HepG2 (cell line): Measurements from ENCODE around the gene CADM2. TPM values are rescaled to one million over a fixed set of nuclear protein-coding genes. Genes with fewer than 3 reads are reported as not detected.

Source experiments
- ATAC-seq: fragments of 200-7000 bp; cut with Tn5 transposase; 3 replicates; pipeline ENCODE4 v1.9.1; 2020; ENCODE audit warnings: mild to moderate bottlenecking, moderate library complexity
- BruUV-seq: library from RNA; stranded (reverse); fragments of 400-500 nt; replicated peaks from 2 replicates; lab custom pipeline; 2021; lab: Mats Ljungman, UMichigan
- CTCF ChIA-PET: fragments of 300-600 bp; formaldehyde crosslinking; extraction: SDS; loops from one replicate; lab custom pipeline; 2021; ENCODE audit warnings: low total read pairs, inconsistent platforms, low intra/inter-chr PET ratio; lab: Yijun Ruan, JAX
- POLR2A ChIA-PET: fragments of 350-600 bp; sonication (Branson Sonifier 250); formaldehyde crosslinking; loops from one replicate; lab custom pipeline; 2020; ENCODE audit warnings: antibody characterized with exemption, inconsistent platforms; lab: Yijun Ruan, JAX
- DNase-seq: peaks from one replicate; pipeline ENCODE4 v3.0.0-alpha.2; 2015; ENCODE audit warnings: low spot score
- FAIRE-seq: peaks from 3 replicates; lab custom pipeline; 2011; peaks lifted over from hg19 to GRCh38; lab: Jason Lieb, UNC
- H2AFZ ChIP-seq: one replicate; pipeline ENCODE4 v1.6.1; 2011; ENCODE audit warnings: low read length, inconsistent platforms
- H3K27ac ChIP-seq: fragments of 300-600 bp; 3 replicates; pipeline ENCODE4 v1.8.0; 2011; ENCODE audit warnings: mixed run types, mild to moderate bottlenecking, mixed read lengths, low read length, inconsistent platforms; ENCODE audit not compliant: insufficient read depth; ENCODE audit errors: extremely low read length
- H3K27me3 ChIP-seq, 2 experiments: fragments of 200-600 bp in 1 of 2; 2 replicates in 1 of 2; 3 replicates in 1 of 2; pipeline versions ENCODE4 v1.6.0 to v1.8.0; 2011; ENCODE audit warnings: low read length in 2 of 2, mild to moderate bottlenecking in 2 of 2, moderate library complexity in 2 of 2, inconsistent platforms in 1 of 2; ENCODE audit not compliant: insufficient read depth in 2 of 2, control insufficient read depth in 1 of 2
- H3K36me3 ChIP-seq, 2 experiments: fragments of 200-600 bp in 1 of 2; replicated peaks in 1 of 2; 2 replicates in 1 of 2; 3 replicates in 1 of 2; pipeline versions ENCODE4 v1.5.1 to v1.8.0; 2011; ENCODE audit warnings: low read length in 2 of 2, inconsistent platforms in 1 of 2; ENCODE audit not compliant: insufficient read depth in 2 of 2, control insufficient read depth in 1 of 2
- H3K4me1 ChIP-seq: 2 replicates; pipeline ENCODE4 v1.5.1; 2012; ENCODE audit warnings: low read length, inconsistent platforms; ENCODE audit not compliant: insufficient read depth
- H3K4me2 ChIP-seq: 2 replicates; pipeline ENCODE4 v1.6.0; 2011; ENCODE audit warnings: low read depth, low read length, inconsistent platforms
- H3K4me3 ChIP-seq, 3 experiments: fragments of 200-600 bp in 1 of 3; sonication (generic), shearing (Covaris generic) in 1 of 3; replicated peaks in 1 of 3; 2 replicates each; pipeline ENCODE4 v1.5.1; 2011 to 2016; ENCODE audit warnings: low read length in 3 of 3, inconsistent platforms in 2 of 3, low read depth in 2 of 3, mild to moderate bottlenecking in 2 of 3, control low read depth in 1 of 3, mixed read lengths in 1 of 3; ENCODE audit not compliant: insufficient read depth in 1 of 3
- H3K79me2 ChIP-seq: one replicate; pipeline ENCODE4 v1.6.1; 2011; ENCODE audit warnings: low read length, inconsistent platforms; ENCODE audit not compliant: insufficient read depth
- H3K9ac ChIP-seq: 2 replicates; pipeline ENCODE4 v1.6.0; 2011; ENCODE audit warnings: mild to moderate bottlenecking, low read depth, low read length, inconsistent platforms; ENCODE audit not compliant: insufficient read depth
- H3K9me3 ChIP-seq: 2 replicates; pipeline ENCODE4 v1.5.1; 2012; ENCODE audit warnings: mild to moderate bottlenecking, low read length
- H4K20me1 ChIP-seq: 2 replicates; pipeline ENCODE4 v1.6.0; 2011; ENCODE audit warnings: inconsistent platforms, mild to moderate bottlenecking, low read length, moderate library complexity; ENCODE audit not compliant: insufficient read depth
- NFKBIZ ChIP-seq: IDR thresholded peaks from 2 replicates; pipeline ENCODE4 v1.6.1; 2018; ENCODE audit warnings: missing genetic modification reagents, missing compliant biosample characterization
- ZFAT ChIP-seq: sonication (generic); formaldehyde crosslinking; conservative IDR thresholded peaks from 2 replicates; pipeline ENCODE4 v1.8.1; 2023; ENCODE audit warnings: missing genetic modification reagents, inconsistent platforms
- ZNF224 ChIP-seq: sonication (generic); formaldehyde crosslinking; IDR thresholded peaks from 2 replicates; pipeline ENCODE4 v1.5.0; 2020; ENCODE audit warnings: mild to moderate bottlenecking, missing genetic modification reagents
- ZNF382 ChIP-seq: sonication (generic); formaldehyde crosslinking; IDR thresholded peaks from 2 replicates; pipeline ENCODE4 v1.5.0; 2020; ENCODE audit warnings: missing genetic modification reagents, mild to moderate bottlenecking, borderline replicate concordance
- ZNF383 ChIP-seq: sonication (generic); formaldehyde crosslinking; IDR thresholded peaks from 2 replicates; pipeline ENCODE4 v1.4.0; 2020; ENCODE audit warnings: missing genetic modification reagents, mild to moderate bottlenecking, borderline replicate concordance
- ZNF564 ChIP-seq: sonication (generic); formaldehyde crosslinking; IDR thresholded peaks from 2 replicates; pipeline ENCODE4 v1.8.1; 2023; ENCODE audit warnings: mild to moderate bottlenecking, missing genetic modification reagents
- ZNF652 ChIP-seq: IDR thresholded peaks from 2 replicates; pipeline ENCODE4 v1.6.1; 2016; ENCODE audit warnings: low read depth, borderline replicate concordance
- ZNF7 ChIP-seq: IDR thresholded peaks from 2 replicates; pipeline ENCODE4 v1.6.1; 2016; ENCODE audit warnings: missing biosample characterization, missing genetic modification reagents
- ZNF737 ChIP-seq: sonication (generic); formaldehyde crosslinking; IDR thresholded peaks from 2 replicates; pipeline ENCODE4 v1.5.0; 2020; ENCODE audit warnings: missing genetic modification reagents, mild to moderate bottlenecking, borderline replicate concordance
- WGBS: methylation state at CpG from one replicate; pipeline ENCODE4 v1.1.6; 2017; ENCODE audit warnings: low lambda C conversion rate; 5-methylcytosine and 5-hydroxymethylcytosine counted together
- in situ Hi-C: cut with HindIII; loops from 2 replicates; pipeline ENCODE4 v1.10.0; 2017; ENCODE audit warnings: low pct_unique_long_range_greater_than_20kb; ENCODE audit not compliant: extremely low pct_ligation_motif_present
- intact Hi-C: fragments of 100-400 bp; cut with micrococcal nuclease; formaldehyde crosslinking; loops from one replicate; pipeline ENCODE4 v1.10.0; 2022; ENCODE audit not compliant: unreplicated experiment
- polyA plus RNA-seq, 8 experiments: library from polyadenylated mRNA; depleted of rRNA in 3 of 8; stranded (reverse) in 7 of 8; unstranded in 1 of 8; fragments of >200 nt; fragmentation: Illumina TruSeq in 4 of 8; extraction: Trizol in 4 of 8; gene quantifications; 2 replicates each; pipeline versions ENCODE4 v1.2.1 to v1.2.3, GENCODE V29; 2011 to 2016; ENCODE audit warnings: low read depth in 4 of 8, missing spikeins in 1 of 8, mixed read lengths in 1 of 8; ENCODE audit not compliant: insufficient read depth in 1 of 8
- total RNA-seq, 5 experiments: library from RNA; depleted of rRNA; stranded (reverse); fragments of >200 nt; fragmentation: Illumina TruSeq; extraction: Trizol; gene quantifications; 2 replicates each; pipeline ENCODE4 v1.2.3, GENCODE V29; 2016; ENCODE audit warnings: low read depth in 1 of 5
- TF ChIP-seq, protein P1 (sequence below): sonication (generic); formaldehyde crosslinking; IDR thresholded peaks from 2 replicates; pipeline ENCODE4 v1.5.0; 2020; ENCODE audit warnings: mild to moderate bottlenecking, missing genetic modification reagents, borderline replicate concordance
- TF ChIP-seq, protein P2 (sequence below): IDR thresholded peaks from 2 replicates; pipeline ENCODE4 v1.6.1; 2016; ENCODE audit warnings: low read depth
- TF ChIP-seq, protein P3 (sequence below): IDR thresholded peaks from 2 replicates; pipeline ENCODE4 v1.6.1; 2016; ENCODE audit warnings: missing compliant biosample characterization, missing genetic modification reagents, borderline replicate concordance

CADM2 gene
- total and polyA plus RNA-seq, 2 of the 13 experiments (the other 11 are each of a cell fraction or from before 2014, with no cell fraction given) = not detected

DNA sequence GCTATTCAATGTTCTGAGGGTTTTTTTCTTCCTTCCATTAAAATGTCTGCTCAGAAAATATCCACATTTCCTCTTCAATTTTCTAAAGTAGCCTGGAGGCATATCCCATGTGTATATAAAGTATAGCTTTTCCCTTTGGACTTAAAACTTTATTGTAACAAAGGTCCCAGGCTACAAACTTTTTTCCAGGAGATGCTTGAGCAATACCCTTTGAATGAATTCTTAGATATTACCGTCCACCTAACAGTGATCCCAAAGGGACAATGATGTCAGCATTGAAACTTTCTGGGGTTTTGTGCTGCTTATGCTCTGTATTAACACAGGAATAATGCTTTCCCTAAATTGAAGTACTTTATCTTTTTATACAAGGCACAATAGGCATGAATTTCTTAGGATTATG lies 525.2 kb downstream of the CADM2 start (continued):
- TF ChIP-seq, protein P1, sequence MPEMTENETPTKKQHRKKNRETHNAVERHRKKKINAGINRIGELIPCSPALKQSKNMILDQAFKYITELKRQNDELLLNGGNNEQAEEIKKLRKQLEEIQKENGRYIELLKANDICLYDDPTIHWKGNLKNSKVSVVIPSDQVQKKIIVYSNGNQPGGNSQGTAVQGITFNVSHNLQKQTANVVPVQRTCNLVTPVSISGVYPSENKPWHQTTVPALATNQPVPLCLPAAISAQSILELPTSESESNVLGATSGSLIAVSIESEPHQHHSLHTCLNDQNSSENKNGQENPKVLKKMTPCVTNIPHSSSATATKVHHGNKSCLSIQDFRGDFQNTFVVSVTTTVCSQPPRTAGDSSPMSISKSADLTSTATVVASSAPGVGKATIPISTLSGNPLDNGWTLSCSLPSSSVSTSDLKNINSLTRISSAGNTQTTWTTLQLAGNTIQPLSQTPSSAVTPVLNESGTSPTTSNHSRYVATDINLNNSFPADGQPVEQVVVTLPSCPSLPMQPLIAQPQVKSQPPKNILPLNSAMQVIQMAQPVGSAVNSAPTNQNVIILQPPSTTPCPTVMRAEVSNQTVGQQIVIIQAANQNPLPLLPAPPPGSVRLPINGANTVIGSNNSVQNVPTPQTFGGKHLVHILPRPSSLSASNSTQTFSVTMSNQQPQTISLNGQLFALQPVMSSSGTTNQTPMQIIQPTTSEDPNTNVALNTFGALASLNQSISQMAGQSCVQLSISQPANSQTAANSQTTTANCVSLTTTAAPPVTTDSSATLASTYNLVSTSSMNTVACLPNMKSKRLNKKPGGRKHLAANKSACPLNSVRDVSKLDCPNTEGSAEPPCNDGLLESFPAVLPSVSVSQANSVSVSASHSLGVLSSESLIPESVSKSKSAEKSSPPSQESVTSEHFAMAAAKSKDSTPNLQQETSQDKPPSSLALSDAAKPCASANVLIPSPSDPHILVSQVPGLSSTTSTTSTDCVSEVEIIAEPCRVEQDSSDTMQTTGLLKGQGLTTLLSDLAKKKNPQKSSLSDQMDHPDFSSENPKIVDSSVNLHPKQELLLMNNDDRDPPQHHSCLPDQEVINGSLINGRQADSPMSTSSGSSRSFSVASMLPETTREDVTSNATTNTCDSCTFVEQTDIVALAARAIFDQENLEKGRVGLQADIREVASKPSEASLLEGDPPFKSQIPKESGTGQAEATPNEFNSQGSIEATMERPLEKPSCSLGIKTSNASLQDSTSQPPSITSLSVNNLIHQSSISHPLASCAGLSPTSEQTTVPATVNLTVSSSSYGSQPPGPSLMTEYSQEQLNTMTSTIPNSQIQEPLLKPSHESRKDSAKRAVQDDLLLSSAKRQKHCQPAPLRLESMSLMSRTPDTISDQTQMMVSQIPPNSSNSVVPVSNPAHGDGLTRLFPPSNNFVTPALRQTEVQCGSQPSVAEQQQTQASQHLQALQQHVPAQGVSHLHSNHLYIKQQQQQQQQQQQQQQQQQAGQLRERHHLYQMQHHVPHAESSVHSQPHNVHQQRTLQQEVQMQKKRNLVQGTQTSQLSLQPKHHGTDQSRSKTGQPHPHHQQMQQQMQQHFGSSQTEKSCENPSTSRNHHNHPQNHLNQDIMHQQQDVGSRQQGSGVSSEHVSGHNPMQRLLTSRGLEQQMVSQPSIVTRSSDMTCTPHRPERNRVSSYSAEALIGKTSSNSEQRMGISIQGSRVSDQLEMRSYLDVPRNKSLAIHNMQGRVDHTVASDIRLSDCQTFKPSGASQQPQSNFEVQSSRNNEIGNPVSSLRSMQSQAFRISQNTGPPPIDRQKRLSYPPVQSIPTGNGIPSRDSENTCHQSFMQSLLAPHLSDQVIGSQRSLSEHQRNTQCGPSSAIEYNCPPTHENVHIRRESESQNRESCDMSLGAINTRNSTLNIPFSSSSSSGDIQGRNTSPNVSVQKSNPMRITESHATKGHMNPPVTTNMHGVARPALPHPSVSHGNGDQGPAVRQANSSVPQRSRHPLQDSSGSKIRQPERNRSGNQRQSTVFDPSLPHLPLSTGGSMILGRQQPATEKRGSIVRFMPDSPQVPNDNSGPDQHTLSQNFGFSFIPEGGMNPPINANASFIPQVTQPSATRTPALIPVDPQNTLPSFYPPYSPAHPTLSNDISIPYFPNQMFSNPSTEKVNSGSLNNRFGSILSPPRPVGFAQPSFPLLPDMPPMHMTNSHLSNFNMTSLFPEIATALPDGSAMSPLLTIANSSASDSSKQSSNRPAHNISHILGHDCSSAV (CRISPR knock-in tag) = no peak
- no peak for TF ChIP-seq ZNF7 (CRISPR knock-in tag)

DNA sequence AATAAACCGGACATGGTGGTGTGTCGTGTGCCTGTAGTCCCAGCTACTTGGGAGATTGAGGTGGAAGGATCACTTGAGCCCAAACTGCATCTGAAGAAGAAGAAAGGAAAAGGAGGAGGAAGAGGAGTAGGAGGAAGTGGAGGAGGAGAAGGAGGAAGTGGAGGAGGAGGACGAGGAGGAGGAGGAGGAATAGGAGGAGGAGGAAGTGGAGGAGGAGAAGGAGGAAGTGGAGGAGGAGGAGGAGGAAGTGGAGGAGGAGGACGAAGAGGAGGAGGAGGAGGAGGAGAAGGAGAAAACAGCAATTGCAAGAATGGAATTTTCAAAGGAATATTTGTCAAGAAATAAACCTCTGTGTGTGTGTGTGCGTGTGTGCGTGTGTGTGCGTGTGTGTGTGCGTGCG lies 528.6 kb downstream of the CADM2 start:
- no peak overlapping the region for H2AFZ ChIP-seq
- 8% methylated on average over 9 of the region's 9 CpGs for WGBS
- H3K27ac ChIP-seq = no peak overlapping the region
- in situ Hi-C loops = no loop called here
- no peaks in the 10 kb centered on the region for H3K79me2 ChIP-seq
- POLR2A ChIA-PET = no interaction called here
- intact Hi-C loops = no loop called here
- no peak for TF ChIP-seq ZNF382 (CRISPR knock-in tag)
- TF ChIP-seq NFKBIZ (CRISPR knock-in tag) = no peak
- no peak for TF ChIP-seq ZNF652 (CRISPR knock-in tag)
- TF ChIP-seq ZFAT = no peak
- TF ChIP-seq ZNF564 (CRISPR knock-in tag) = no peak
- no peak for TF ChIP-seq ZNF383 (CRISPR knock-in tag)
- no peak for TF ChIP-seq ZNF224 (CRISPR knock-in tag)
- TF ChIP-seq, protein P2, sequence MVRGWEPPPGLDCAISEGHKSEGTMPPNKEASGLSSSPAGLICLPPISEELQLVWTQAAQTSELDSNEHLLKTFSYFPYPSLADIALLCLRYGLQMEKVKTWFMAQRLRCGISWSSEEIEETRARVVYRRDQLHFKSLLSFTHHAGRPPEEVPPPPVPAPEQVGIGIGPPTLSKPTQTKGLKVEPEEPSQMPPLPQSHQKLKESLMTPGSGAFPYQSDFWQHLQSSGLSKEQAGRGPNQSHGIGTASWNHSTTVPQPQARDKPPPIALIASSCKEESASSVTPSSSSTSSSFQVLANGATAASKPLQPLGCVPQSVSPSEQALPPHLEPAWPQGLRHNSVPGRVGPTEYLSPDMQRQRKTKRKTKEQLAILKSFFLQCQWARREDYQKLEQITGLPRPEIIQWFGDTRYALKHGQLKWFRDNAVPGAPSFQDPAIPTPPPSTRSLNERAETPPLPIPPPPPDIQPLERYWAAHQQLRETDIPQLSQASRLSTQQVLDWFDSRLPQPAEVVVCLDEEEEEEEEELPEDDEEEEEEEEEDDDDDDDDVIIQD (CRISPR knock-in tag) = no peak
- TF ChIP-seq, protein P3, sequence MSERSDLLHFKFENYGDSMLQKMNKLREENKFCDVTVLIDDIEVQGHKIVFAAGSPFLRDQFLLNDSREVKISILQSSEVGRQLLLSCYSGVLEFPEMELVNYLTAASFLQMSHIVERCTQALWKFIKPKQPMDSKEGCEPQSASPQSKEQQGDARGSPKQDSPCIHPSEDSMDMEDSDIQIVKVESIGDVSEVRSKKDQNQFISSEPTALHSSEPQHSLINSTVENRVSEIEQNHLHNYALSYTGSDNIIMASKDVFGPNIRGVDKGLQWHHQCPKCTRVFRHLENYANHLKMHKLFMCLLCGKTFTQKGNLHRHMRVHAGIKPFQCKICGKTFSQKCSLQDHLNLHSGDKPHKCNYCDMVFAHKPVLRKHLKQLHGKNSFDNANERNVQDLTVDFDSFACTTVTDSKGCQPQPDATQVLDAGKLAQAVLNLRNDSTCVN (CRISPR knock-in tag) = no peak
- no peak for TF ChIP-seq ZNF737
- TF ChIP-seq, all 625 proteins: peak for 0
- H3K9me3 ChIP-seq = no peaks in the 10 kb centered on the region
- no peak overlapping the region for H3K9ac ChIP-seq
- H4K20me1 ChIP-seq = no peaks in the 10 kb centered on the region
- H3K36me3 ChIP-seq = no peaks in the 10 kb centered on the region
- no peaks in the 10 kb centered on the region for H3K4me1 ChIP-seq
- H3K4me3 ChIP-seq = no peak overlapping the region
- no peak overlapping the region for H3K4me2 ChIP-seq
- BruUV-seq = no TSS peak
- ATAC-seq = no peak
- no peaks in the 10 kb centered on the region for H3K27me3 ChIP-seq
- CTCF ChIA-PET = no interaction called here
- no peak for DNase-seq
- no peak for FAIRE-seq
